NK-92 (cell line): ENCODE data around the gene SKIL.

Experiments
- DNase-seq: peaks from one replicate; lab custom pipeline; 2025; ENCODE audit not compliant: unreplicated experiment; lab: John Stamatoyannopoulos, UW

Gene SKIL

DNA sequence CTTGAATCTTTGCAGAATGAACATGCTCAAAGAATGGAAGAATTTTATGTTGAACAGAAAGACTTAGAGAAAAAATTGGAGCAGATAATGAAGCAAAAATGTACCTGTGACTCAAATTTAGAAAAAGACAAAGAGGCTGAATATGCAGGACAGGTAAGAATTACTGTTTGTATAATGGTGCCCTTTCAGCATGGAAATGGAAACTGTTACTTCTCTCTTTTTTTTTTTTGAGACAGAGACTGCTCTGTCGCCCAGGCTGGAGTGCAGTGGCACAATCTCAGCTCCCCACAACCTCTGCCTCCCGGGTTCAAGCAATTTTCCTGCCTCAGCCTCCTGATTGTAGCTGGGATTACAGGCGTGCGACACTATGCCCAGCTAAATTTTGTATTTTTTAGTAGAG is 33.6 kb downstream of the SKIL start:
- DNase-seq = no peak

DNA sequence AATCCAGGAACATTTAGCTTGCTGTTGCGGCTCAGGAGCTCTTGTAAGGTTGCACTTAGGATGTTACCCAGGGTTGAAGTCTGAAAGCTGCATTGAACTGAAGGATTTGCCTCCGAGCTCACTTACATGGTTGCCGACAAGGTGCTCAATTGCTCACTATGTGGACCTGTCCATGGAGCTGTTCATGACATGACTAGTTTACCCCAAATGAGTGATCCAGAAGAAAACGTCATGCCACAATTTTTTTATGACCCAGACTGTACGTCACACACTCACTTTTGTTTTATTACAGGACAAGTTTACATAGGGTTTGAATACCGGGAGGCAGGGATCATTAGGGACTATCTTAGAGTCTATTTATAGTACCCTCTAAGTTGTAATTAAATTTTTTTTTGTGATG is 40.2 kb downstream of the SKIL start:
- no peak for DNase-seq

DNA sequence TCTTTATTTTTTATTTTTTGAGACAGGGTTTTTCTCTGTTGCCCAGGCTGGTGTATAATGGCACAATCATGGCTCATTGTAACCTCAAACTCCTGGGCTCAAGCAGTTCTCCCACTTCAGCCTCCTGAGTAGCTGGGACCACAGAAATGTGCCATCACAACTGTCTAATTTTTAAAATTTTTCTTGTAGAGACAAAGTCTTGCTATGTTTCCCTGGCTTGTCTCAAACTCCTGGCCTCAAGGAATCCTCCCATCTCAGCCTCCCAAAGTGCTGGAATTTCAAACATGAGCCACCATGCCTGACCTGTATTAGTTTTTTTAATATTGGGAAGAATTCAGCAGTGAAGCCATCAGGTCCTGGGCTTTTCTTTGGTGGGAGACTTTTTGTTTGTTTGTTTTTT is 47.6 kb downstream of the SKIL start:
- DNase-seq = no peak

DNA sequence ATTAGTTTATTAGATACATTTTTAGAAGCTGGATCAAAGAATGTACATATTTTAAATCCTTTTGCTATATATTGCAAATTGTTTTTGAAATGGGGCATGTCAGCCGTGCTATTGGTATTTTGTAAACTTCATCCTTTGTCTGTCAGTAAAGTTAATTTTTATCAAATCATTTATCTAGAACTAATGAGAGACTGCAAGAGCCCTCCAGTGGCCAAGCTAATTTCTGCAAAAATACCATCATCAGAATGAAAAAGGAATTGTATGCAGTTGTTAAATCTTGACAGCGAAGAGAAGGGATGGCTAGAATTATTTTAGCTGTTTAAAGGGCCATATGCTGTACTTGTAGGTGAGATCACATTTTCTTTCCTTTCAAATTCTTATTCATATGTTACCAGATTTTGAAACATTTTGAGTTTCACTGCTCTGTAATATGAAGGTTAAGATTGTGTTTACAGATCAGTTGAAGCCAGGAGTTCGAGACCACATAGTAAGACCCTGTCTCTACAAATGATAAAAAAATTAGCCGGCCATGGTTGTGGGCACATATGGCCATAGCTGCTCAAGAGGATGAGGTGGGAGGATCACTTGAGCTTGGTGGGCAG is 53.0 kb downstream of the SKIL start:
- no peak for DNase-seq

DNA sequence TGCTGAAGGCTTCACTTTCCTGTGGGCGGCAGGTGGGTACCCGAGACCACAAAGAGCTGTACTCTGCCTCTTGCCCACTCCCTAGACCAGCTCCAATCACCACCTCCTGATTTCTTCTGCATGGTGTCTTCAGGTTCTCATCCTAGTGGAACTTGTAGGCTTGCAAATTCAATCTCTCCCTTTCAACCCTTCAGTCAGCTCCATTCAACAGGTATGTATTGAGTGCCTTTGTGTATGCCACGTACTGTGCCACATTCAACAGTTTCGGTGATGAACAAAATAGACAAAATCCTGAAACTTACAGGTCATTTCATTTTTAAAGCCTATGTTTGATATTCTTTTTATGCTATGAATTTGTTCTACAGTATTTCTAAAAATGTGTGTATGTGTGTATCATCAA is 55.8 kb downstream of the SKIL start:
- DNase-seq = no peak

DNA sequence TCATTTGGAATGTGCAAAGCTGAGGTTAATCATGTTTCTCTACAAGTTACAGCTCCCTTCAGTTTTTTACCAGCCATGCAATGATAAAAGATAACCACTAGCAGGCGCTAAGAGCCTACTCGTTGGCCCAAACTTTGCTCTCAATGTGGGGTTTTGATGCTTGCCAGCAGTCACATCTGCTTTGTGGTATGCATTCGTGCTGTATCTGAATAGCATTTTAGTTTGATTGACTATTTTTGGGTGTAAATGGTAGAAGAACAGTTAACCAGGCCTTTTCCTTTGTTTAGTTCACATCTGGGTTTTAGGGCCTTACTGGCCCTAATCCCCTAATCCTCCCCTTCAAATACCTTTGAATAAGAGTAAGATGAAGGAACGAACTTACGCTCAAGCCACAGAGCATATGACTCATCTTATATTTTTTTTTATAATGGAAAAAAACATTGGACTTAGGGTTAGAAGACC is 56.7 kb downstream of the SKIL start:
- DNase-seq = no peak

DNA sequence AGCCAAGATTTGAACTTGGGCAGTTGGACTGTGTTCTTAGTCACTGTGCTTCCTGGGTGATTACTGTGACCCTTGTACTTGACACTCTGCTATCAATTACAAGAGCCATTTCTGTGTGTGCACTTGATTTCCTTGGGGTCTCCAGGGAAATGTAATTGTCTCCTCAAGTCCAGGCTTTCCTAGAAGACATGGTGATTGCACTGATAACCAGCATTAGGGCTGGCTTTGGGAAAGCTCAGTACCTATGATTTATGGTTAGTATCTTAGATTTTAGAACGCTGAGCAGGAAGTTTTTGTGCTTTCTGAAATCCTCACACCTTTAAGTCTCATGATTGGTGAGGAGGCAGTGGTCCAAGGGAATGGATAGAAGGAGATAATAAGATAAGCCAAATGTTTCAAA is 59.6 kb downstream of the SKIL start:
- DNase-seq = no peak

DNA sequence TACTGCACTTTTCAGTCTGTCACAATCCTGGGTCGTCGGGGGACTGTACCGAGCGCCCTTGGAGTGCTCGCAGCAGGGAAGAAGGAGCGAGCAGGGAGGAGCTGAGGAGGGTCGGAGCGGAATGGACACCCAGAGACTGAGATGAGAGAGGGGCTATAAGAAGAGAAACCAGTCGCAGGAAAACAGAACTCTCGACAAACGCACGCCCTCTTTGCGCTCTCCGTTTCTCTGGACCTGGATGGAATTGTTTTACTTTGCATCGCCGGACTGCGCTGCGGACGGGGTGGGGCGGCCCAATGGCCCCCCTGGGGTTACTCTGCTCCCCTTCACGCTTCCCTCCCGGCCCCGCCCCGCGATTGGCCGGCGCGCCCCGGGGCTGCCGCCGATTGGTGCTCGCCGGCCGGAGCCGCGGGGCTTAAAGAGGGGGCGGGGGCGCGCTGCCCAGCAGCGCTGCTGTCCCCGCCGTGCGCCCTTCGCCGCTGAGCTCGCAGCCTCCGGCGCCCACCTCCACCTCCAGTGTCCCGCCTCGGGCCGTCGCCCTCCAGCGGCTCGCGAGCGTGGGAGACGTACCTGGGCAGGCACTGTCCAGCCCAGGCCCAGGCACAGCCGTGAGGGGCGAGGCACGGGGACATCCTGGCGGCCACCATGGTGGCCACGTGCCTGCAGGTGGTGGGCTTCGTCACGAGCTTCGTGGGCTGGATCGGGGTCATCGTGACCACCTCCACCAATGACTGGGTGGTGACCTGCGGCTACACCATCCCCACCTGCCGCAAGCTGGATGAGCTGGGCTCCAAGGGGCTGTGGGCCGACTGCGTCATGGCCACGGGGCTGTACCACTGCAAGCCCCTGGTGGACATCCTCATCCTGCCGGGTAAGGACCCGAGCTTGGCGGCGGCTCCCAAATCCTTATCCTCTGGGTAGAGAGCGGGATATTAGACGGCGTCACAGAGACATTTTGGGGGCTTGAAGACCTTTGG is 61.2 kb downstream of the SKIL start, which contains the start of gene CLDN11:
CLDN11 (plus strand) TSS at position 447 of the 977 bp plus-strand sequence; CDS start at position 646, 199 bp downstream.
- no peak for DNase-seq

DNA sequence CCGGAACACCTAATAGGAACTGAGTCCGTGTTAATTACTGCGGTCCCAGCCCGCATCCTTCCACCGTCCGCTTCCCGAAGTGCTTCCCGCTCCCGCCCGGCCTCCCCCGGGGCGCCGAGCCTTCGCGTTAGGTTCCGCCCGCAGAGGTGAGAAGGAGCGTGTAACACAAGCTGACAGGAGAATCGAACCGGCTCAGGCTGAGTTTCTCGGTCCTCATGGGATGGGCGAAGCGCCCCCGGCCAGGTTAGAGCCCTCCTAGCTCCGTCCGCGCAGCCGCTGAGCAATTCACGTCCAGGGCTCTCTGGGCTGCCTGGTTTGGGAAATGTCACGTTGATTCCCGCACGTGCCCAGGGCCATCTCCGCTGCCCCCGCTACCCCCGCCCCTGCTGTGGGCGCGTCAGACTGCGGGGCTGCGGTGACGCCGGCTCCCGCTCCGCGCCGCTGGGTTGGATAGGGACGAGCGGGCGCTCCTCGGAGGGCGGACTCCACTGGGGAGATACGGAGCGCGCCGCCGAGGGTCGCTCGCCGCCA is 62.1 kb downstream of the SKIL start:
- no peak for DNase-seq

DNA sequence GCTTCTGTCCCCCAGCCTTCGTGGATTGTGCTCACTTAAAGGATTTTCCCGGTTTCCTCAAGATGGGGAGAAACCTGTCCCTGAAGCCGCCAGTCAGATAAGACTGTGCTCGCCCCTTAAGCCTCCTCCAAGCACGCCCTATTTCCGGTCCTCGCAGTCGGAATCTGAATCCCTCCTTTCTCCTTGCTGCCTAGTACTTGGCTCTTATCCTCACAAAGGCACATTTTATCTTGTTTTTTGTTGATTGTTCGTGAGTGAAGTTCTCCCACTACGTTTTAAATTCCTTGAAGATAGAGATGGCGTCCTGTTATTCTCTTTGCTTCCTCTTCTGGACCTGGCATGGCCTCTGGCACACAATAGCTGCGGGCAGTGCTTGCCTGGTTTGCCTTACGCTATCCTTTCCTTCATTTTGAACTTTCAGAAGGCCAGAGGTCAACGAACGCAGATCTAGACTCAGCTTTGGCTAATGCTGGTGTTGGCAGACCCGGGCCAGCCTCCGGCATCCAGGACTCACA is 62.8 kb downstream of the SKIL start:
- DNase-seq = no peak

DNA sequence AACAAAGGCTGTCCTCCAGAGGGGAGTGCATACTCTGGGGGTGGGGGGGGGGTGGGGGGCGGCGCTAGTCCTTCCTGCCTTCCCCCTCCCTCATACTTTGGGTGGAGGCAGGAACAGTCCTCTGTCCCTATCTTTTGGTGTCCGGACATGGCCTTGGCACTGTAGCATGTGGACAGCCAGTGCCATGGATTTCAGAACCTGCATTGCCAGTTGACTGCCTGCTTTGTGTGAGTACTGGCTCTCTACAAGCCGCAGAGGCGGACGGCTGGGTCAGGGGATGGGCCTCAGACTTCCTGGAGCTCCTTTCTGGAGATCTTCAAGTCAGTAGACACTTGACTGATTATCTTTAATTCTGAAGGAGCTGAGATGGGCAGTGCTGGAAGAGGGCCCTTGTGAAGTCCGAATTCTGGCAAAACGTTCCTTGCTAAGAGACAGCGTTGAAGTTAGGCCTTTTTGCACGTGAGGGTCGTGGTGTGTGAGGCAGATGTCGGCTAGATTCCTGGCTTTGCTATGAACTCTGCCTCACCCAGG is 63.7 kb downstream of the SKIL start:
- no peak for DNase-seq

DNA sequence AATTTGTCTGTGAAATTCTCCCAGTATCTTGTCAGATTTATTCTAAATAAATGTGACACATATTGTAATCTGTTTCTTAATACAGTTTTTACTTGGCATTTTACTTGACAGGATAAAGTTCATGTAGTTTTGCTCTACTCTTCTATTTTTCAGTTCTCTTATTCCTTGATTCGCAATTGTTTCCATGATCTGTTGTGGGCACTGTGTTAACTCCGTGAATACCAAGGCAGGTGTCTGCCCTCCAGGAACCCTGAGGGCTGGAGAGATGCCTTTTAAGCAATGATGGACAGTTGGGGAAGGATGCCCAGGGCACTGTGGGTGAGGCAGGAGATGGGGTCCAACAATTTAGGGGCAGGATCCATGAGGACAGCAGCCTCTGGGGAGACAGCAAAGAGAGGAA is 64.2 kb downstream of the SKIL start:
- DNase-seq = no peak

DNA sequence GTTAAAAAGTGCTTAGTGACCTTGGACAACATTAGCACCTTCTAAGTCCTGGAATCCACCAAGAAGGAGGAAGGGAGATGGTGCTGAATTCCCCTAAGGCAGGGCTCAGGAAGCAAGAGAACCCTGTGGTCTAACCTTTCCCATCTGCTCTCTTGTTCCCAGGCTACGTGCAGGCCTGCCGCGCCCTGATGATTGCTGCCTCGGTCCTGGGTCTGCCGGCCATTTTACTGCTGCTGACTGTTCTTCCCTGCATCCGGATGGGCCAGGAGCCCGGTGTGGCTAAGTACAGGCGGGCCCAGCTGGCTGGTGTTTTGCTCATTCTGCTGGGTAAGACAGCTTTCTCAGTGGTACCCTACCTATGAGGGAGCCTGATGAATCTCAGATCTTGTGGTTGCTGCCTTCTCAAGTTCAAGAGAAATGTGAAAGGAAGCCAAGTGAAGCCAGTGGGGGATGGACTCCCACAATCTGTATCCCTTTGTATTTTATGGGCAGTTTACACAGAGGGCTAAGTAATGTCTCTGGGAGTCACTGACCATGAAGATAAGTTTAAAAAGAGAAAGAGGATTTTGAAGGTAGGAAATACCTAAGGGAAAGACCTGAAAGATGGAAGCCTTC is 65.6 kb downstream of the SKIL start:
- DNase-seq = no peak

DNA sequence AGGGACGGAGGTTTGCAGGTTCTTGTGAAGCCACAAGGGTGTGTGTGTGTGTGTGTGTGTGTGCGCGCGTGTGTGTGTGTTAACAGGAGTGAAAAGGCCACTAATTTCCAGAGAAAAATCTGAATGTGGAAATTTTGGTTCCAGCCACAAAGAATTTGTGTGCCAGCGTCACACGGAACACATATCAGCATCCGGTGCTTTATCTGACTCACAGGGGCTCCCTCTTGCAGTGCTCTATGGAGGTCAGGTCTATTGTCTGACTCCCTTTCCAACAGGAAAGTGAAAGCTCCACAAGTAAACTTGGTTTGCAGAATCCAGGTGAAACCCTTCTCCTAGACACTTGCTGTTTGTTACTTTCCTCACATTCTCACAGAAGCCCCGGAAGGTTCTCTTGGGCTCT is 67.4 kb downstream of the SKIL start:
- DNase-seq = no peak

DNA sequence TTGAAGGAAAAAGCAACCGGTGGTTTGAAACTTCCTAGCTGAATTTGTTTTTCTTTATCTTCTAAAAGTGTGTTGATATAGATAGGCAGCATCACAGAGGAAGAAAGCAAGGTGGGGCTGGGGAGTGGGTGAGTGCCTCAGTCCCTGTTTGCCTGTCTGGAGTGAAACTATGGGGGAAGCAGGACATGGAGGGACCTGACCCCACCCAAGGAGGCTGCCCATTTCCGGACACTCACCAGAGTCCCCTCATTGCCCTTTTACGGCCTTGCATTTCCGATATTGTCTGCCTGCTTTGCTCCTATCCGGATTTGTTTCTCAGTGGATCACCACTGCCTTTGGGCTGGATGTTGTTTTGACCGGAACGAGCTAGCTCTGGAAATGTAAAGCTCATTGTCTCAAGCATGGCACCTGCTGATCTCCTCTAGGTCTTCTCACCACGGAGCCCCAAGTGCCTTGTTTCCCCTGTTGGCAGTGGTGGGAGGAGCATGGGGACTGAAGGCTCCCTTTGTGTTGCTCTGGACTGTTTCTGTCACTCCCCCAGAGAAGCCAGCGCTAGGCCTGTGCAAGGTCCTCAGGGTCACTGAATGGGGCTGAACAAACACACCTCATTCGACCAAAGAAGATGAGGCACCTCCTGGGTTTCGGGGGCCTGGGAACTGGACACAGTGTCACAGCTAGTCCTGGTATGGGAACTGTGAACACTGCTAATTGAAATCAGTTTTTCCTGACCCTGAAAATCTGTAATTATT is 68.2 kb downstream of the SKIL start:
- DNase-seq = no peak

DNA sequence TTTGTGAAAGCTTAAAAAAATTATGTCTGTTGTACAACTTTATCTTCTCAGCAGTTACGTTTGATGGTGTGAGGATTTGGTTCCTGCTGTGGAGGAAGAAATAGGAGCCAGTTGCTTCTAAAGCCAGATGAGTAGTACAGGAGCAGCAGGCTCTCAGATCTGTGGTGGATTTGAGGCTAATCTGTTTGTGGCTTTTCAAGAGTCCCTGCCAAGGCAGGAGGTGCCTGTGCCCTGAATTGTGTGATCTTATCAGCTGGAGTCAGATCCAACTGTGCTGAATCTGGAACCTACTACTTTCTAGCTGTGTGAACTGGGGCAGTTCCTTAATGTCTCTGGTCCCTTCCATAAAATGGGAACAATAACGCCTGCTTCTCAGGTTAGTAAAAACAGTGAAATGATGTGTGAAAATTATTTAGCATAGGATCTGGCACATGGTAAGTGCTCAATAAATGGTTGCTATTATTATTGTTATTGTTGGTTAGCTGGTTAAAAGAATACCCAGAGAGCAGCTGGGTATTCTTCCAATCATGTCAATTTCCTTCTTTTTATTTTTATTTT is 68.8 kb downstream of the SKIL start:
- DNase-seq = no peak

DNA sequence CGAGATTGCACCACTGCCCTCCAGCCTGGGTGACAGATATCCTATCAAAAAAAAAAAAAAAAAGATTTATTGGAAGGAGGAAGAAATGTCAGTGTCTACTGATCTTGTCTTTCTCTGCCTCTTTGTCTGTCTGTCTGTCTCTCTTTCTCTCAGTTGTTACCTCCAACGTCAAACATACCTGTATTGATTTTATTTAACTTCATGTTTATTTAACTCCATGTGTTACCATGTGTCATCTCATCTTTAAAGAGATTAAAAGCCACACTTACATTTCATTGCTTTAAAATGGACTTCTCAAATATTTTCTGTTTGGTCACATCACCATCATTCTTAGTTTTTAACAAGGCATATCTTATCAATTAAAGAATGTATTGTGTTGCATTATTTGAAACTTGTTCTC is 70.6 kb downstream of the SKIL start:
- no peak for DNase-seq

DNA sequence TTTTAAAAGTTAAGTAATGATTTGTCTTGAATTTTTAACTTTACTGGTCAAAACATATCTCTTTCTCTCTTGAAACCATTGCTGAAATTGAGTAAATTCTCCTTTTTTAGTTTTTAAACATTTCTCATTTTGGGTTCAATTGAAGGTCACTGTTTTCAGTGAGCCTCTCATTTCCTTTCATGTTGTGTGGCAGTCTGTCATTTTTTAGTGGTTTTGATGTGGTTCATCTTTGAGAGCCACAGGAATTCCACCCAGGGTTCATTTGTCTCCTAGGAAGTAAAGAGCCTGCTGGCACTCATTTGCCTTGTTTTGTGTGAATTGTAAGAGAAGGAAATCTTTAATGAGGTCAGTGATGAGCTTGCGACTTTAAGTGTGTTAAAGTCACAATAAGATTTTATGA is 71.5 kb downstream of the SKIL start:
- DNase-seq = no peak

DNA sequence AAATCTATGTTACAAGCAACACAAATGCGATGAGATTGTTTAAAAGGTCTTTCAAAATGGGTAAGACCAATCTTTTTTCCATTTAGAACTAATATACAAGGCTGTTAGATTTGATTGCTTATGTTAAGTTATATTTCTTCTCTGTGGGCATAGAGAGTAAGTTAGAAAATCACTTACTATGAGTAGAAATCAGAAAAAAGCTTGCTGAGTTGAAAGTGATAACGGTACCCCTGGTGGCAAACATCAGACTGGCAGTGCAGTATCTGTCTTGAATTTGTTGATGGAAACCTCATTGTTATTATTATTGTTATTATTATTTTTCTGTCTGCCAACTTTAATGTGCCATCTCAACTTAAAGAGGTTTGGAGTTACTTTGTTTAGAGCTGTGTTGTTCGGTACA is 73.5 kb downstream of the SKIL start:
- no peak for DNase-seq

DNA sequence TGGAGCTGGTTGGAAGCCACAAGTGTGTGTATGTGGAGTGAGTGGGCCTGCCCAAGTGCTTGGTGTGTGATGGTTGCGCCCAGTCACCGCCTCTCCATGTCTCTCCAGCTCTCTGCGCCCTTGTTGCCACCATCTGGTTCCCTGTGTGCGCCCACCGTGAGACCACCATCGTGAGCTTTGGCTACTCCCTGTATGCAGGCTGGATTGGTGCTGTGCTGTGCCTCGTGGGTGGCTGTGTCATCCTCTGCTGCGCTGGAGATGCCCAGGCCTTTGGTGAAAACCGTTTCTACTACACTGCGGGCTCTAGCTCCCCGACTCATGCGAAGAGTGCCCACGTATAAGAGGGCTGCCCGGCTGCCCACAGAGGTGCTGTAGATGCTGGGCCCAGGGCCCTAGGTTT is 74.9 kb downstream of the SKIL start:
- DNase-seq = no peak
